Hematopoietic multipotent progenitor cell treated with erythropoietin and hydrocortisone succinate and interleukin-3 and kit ligand, for 8 days (in vitro differentiated cells): ENCODE data around the gene DLGAP4.

Source experiments
- DNase-seq: peaks from one replicate; pipeline ENCODE4 v3.0.0-alpha.2; 2015

Gene DLGAP4

GRCh38 chr20:36573103-36573797 lies 267.1 kb downstream of the DLGAP4 start, which contains the start of gene TGIF2:
TGIF2 (plus strand) TSS chr20:36573597; CDS start chr20:36578775, 5,178 bp downstream.
- peak; percentile 81 for DNase-seq

GRCh38 chr20:36573798-36574365 lies 267.7 kb downstream of the DLGAP4 start:
- peak; percentile 5 for DNase-seq

GRCh38 chr20:36574366-36575135 lies 268.4 kb downstream of the DLGAP4 start:
- peak; percentile 35 for DNase-seq

GRCh38 chr20:36576081-36576445 lies 269.9 kb downstream of the DLGAP4 start:
- no peak for DNase-seq
